GM12878 (cell line): ENCODE results near the gene TMIGD3. TPM values are rescaled to one million over a fixed set of nuclear protein-coding genes. Genes with fewer than 3 reads are reported as not detected.
A peak's percentile ranks its signal among the peaks of the same experiment; 100 is the strongest.

ENCODE experiments used
- ATAC-seq: fragments of 200-7000 bp; cut with Tn5 transposase; 3 replicates; pipeline ENCODE4 v1.9.1; 2020; ENCODE audit warnings: mild to moderate bottlenecking, moderate library complexity
- BruUV-seq: library from RNA; stranded (reverse); fragments of 400-500 nt; replicated peaks from 2 replicates; lab custom pipeline; 2021; lab: Mats Ljungman, UMichigan
- CTCF ChIA-PET: fragments of 300-600 bp; sonication (Branson Sonifier 250); formaldehyde crosslinking; extraction: SDS; loops from one replicate; lab custom pipeline; 2021; ENCODE audit warnings: inconsistent platforms; lab: Yijun Ruan, JAX
- POLR2A ChIA-PET: fragments of 350-600 bp; formaldehyde crosslinking; extraction: SDS; loops from one replicate; lab custom pipeline; 2021; ENCODE audit warnings: inconsistent platforms; lab: Charles Lee
- RAD21 ChIA-PET: fragments of 300-600 bp; sonication (Branson Sonifier 250); formaldehyde crosslinking; loops from one replicate; lab custom pipeline; 2023; ENCODE audit warnings: antibody characterized with exemption; ENCODE audit not compliant: unreplicated experiment; lab: Charles Lee
- SMC1A ChIA-PET: fragments of 300-600 bp; sonication (Branson Sonifier 250); formaldehyde crosslinking; loops from one replicate; lab custom pipeline; 2023; ENCODE audit not compliant: unreplicated experiment, uncharacterized antibody; lab: Charles Lee
- DNase-seq: peaks from one replicate; pipeline ENCODE4 v3.0.0-alpha.2; 2011; ENCODE audit warnings: low read depth, low spot score
- FAIRE-seq: peaks from 3 replicates; lab custom pipeline; 2011; peaks lifted over from hg19 to GRCh38; lab: Jason Lieb, UNC
- H2AFZ ChIP-seq: 2 replicates; pipeline ENCODE4 v1.6.0; 2011; ENCODE audit warnings: low read depth, low read length, control low read depth; ENCODE audit not compliant: control insufficient read depth
- H3K27ac ChIP-seq: 2 replicates; pipeline ENCODE4 v1.5.1; 2011; ENCODE audit warnings: control low read depth; ENCODE audit not compliant: control insufficient read depth, insufficient read depth
- H3K27me3 ChIP-seq, 2 experiments: replicated peaks in 1 of 2; 2 replicates each; pipeline versions ENCODE4 v1.6.0 to v1.6.1; 2011; ENCODE audit warnings: low read length in 1 of 2; ENCODE audit not compliant: control insufficient read depth in 2 of 2, insufficient read depth in 2 of 2
- H3K36me3 ChIP-seq, 2 experiments: 2 replicates each; pipeline ENCODE4 v1.5.1; 2011; ENCODE audit warnings: low read length in 1 of 2; ENCODE audit not compliant: control insufficient read depth in 2 of 2, insufficient read depth in 2 of 2
- H3K4me1 ChIP-seq: 2 replicates; pipeline ENCODE4 v1.6.1; 2011; ENCODE audit warnings: mild to moderate bottlenecking, low read length, moderate library complexity, mixed read lengths; ENCODE audit not compliant: control insufficient read depth, insufficient read depth
- H3K4me2 ChIP-seq: 2 replicates; pipeline ENCODE4 v1.6.0; 2011; ENCODE audit warnings: control low read depth; ENCODE audit not compliant: control insufficient read depth, insufficient read depth
- H3K4me3 ChIP-seq: fragments of 200-600 bp; sonication (generic); 2 replicates; pipeline ENCODE4 v1.5.1; 2016
- H3K79me2 ChIP-seq: 2 replicates; pipeline ENCODE4 v1.6.0; 2011; ENCODE audit warnings: low read length; ENCODE audit not compliant: control insufficient read depth, insufficient read depth
- H3K9ac ChIP-seq: 2 replicates; pipeline ENCODE4 v1.8.0; 2011; ENCODE audit warnings: low read length, control low read depth, mixed read lengths; ENCODE audit not compliant: control insufficient read depth, insufficient read depth
- H3K9me3 ChIP-seq: replicated peaks from 3 replicates; pipeline ENCODE4 v1.5.1; 2011; ENCODE audit warnings: mild to moderate bottlenecking, low read length; ENCODE audit not compliant: control insufficient read depth, insufficient read depth
- H4K20me1 ChIP-seq: 2 replicates; pipeline ENCODE4 v1.6.0; 2011; ENCODE audit not compliant: control insufficient read depth, insufficient read depth
- KDM1A ChIP-seq: fragments of 200-600 bp; sonication (generic); IDR thresholded peaks from 2 replicates; pipeline ENCODE4 v1.6.1; 2016; ENCODE audit warnings: borderline replicate concordance
- ZBTB40 ChIP-seq: fragments of 450-650 bp; IDR thresholded peaks from 2 replicates; pipeline ENCODE4 v1.6.1; 2016; ENCODE audit warnings: mild to moderate bottlenecking, moderate library complexity, borderline replicate concordance
- ZNF217 ChIP-seq: fragments of 450-650 bp; IDR thresholded peaks from 2 replicates; pipeline ENCODE4 v1.6.1; 2017; ENCODE audit warnings: antibody characterized with exemption, mild to moderate bottlenecking
- WGBS: methylation state at CpG from one replicate; pipeline ENCODE4 v1.1.6; 2016; ENCODE audit warnings: low lambda C conversion rate; ENCODE audit not compliant: insufficient replicate concordance, insufficient coverage; ENCODE audit errors: missing lambda C conversion rate; 5-methylcytosine and 5-hydroxymethylcytosine counted together
- in situ Hi-C: fragments of 300-500 bp; cut with MboI; formaldehyde crosslinking; loops from 9 replicates; pipeline ENCODE4 v1.14.3; 2018; ENCODE audit warnings: mixed read lengths
- intact Hi-C: fragments of 100-400 bp; cut with micrococcal nuclease; formaldehyde crosslinking; loops from one replicate; pipeline ENCODE4 v1.14.2; 2022; ENCODE audit not compliant: unreplicated experiment
- polyA plus RNA-seq, 11 experiments: library from polyadenylated mRNA; depleted of rRNA in 4 of 11; unstranded in 6 of 11; stranded (reverse) in 5 of 11; fragments of >200 nt; fragmentation: Nextera tagmentation in 4 of 11; fragmentation: Illumina TruSeq in 1 of 11; extraction: Ambion mirVana in 4 of 11; extraction: Trizol in 1 of 11; gene quantifications; 1 replicate in 1 of 11; 2 replicates in 10 of 11; pipeline versions ENCODE4 v1.2.1 to v1.2.3, GENCODE V29; 2011 to 2016; ENCODE audit warnings: inconsistent platforms in 2 of 11, missing spikeins in 2 of 11, low read depth in 1 of 11
- total RNA-seq, 4 experiments: library from RNA; depleted of rRNA in 3 of 4; stranded (reverse); fragments of >200 nt in 3 of 4; fragmentation: Illumina TruSeq in 1 of 4; extraction: Trizol in 1 of 4; gene quantifications; 2 replicates each; pipeline versions ENCODE4 v1.2.1 to v1.2.3, GENCODE V29; 2013 to 2021

The TMIGD3 gene
- total and polyA plus RNA-seq, 10 of the 15 experiments (the other 5 are each of a cell fraction or from before 2014, with no cell fraction given), result 0.17 TPM; not detected in 9

- no peaks in the 10 kb centered on the region for H3K27me3 ChIP-seq
- ChIA-PET POLR2A (interaction anchor here (1.8 kb wide), 1 partner anchor 11 kb away, joined by 5 read pairs; no protein-coding TSS in a partner anchor), RAD21 (interaction anchor here (1.4 kb wide), 1 partner anchor 10 kb away, joined by 3 read pairs; no protein-coding TSS in a partner anchor), SMC1A (interaction anchor here (1.7 to 2.0 kb wide), 3 partner anchors 11 to 301 kb away, joined by 4 to 11 read pairs (median 7); no protein-coding TSS in a partner anchor), CTCF (no interaction called here)
- H4K20me1 ChIP-seq, result no peaks in the 10 kb centered on the region
- intact Hi-C loops, result no loop called here
- H3K79me2 ChIP-seq, result no peaks in the 10 kb centered on the region
- no peak overlapping the region for H3K4me2 ChIP-seq
- no peak overlapping the region for H3K4me3 ChIP-seq
- H3K9ac ChIP-seq, result no peak overlapping the region
- no peak overlapping the region for H3K27ac ChIP-seq
- in situ Hi-C loops, result no loop called here
- H2AFZ ChIP-seq, result no peak overlapping the region
- peaks cover 0 to 18% of the 10 kb centered on the region in 2 experiments; a peak in 2 of 4 replicates for H3K36me3 ChIP-seq
- no peaks in the 10 kb centered on the region; the same call in 2 of the 3 replicates for H3K9me3 ChIP-seq
- TF ChIP-seq KDM1A, result no peak
- H3K4me1 ChIP-seq, result peaks cover 12% of the 10 kb centered on the region
- no peak for FAIRE-seq
- 0% methylated on average over 1 of the region's 1 CpG for WGBS
- no peak for ATAC-seq
- no TSS peak for BruUV-seq
- DNase-seq, result no peak
These were observed 37.0 kb downstream of the TMIGD3 start for GRCh38 chr1:111466480-111466879.

GRCh38 chr1:111465754-111466153, 37.7 kb downstream of the TMIGD3 start:
- ATAC-seq (no peak), DNase-seq (no peak), FAIRE-seq (no peak)
- TF ChIP-seq ZNF217, result no peak
- TF ChIP-seq ZBTB40, result peak; percentile 58
- Histone ChIP-seq H3K36me3 (peaks cover 0 to 18% of the 10 kb centered on the region in 2 experiments; a peak in 2 of 4 replicates), H3K27me3 (no peaks in the 10 kb centered on the region), H3K4me3 (no peak overlapping the region), H4K20me1 (no peaks in the 10 kb centered on the region), H2AFZ (no peak overlapping the region), H3K9ac (no peak overlapping the region), H3K9me3 (no peaks in the 10 kb centered on the region; the same call in 2 of the 3 replicates), H3K4me1 (peaks cover 6% of the 10 kb centered on the region), H3K4me2 (no peak overlapping the region), H3K27ac (no peak overlapping the region), H3K79me2 (no peaks in the 10 kb centered on the region)
- WGBS, result 96% methylated on average over 2 of the region's 2 CpGs
- BruUV-seq, result no TSS peak
- ChIA-PET CTCF (interaction anchor here (1.0 to 1.5 kb wide), 4 partner anchors 9 to 43 kb away, joined by 3 to 6 read pairs (median 3); no protein-coding TSS in a partner anchor), RAD21 (interaction anchor here (1.4 kb wide), 1 partner anchor 11 kb away, joined by 3 read pairs; no protein-coding TSS in a partner anchor), SMC1A (interaction anchor here (1.0 to 2.0 kb wide), 4 partner anchors 10 to 302 kb away, joined by 3 to 11 read pairs (median 6); no protein-coding TSS in a partner anchor), POLR2A (interaction anchor here (1.8 kb wide), 1 partner anchor 11 kb away, joined by 5 read pairs; no protein-coding TSS in a partner anchor)
- in situ Hi-C loops (no loop called here), intact Hi-C loops (no loop called here)
